ENCODE results near the gene SEC14L5.

DNA sequence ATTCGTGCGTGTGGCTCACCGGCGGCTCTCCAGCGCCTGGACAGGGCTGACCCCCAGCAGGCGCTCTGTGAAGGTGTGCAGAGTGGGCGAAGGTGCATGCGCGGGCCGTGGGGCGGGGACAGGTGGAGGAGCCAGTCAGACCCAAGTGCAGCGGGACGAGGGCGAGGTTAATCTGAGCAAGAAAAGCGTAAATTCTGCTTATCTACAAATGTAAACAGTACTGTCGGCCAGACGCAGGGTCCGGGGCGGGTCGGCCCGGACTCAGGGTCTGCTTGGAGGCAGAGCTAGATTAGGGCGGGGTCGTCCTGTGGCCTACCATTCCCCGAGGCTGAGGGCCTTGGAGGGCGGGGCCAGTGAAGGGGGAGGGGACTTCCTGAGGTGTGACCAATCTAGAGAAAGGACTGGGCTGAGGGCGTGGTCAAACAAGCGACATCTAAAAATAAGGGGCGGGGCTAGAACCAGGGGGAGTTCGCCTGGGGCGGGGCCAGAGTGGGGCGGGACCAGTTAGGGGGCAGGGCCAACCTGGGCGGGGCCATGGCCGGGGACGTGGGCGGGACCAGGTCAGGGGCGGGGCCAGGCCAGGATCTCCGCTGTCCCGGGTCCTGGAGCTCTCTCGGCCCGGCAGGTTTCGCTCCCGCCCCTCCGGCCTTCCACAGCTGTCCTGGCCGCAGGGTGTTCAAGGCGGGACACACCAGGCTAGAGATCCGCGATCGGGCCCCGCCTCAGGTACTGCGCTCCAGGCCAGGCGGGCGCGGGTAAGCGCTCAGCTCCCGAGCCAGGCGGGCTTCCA lies at the start of gene SEC14L5:
- TF ChIP-seq, protein P1, sequence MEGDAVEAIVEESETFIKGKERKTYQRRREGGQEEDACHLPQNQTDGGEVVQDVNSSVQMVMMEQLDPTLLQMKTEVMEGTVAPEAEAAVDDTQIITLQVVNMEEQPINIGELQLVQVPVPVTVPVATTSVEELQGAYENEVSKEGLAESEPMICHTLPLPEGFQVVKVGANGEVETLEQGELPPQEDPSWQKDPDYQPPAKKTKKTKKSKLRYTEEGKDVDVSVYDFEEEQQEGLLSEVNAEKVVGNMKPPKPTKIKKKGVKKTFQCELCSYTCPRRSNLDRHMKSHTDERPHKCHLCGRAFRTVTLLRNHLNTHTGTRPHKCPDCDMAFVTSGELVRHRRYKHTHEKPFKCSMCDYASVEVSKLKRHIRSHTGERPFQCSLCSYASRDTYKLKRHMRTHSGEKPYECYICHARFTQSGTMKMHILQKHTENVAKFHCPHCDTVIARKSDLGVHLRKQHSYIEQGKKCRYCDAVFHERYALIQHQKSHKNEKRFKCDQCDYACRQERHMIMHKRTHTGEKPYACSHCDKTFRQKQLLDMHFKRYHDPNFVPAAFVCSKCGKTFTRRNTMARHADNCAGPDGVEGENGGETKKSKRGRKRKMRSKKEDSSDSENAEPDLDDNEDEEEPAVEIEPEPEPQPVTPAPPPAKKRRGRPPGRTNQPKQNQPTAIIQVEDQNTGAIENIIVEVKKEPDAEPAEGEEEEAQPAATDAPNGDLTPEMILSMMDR (IDR thresholded peaks at IDR 0.05): peak in 1 of 7 experiments; percentile 14
- peak in 2 of 3 donors; percentile 65 to 71 for TF ChIP-seq POLR2AphosphoS5 (IDR thresholded peaks at IDR 0.05)
